HCT116 (cell line): ENCODE measurements around the gene UNC5C. TPM values are rescaled to one million over a fixed set of nuclear protein-coding genes. Genes with fewer than 3 reads are reported as not detected.

Source experiments
- ATAC-seq: fragments of 200-7000 bp; cut with Tn5 transposase; 2 replicates; pipeline ENCODE4 v1.9.1; 2020; ENCODE audit warnings: mild to moderate bottlenecking, moderate library complexity
- BruUV-seq: library from RNA; stranded (reverse); fragments of 400-500 nt; replicated peaks from 2 replicates; lab custom pipeline; 2021; lab: Mats Ljungman, UMichigan
- CTCF ChIA-PET: fragments of 300-600 bp; sonication (Branson Sonifier 250); formaldehyde crosslinking; loops from one replicate; lab custom pipeline; 2021; ENCODE audit warnings: antibody characterized with exemption; lab: Charles Lee
- POLR2A ChIA-PET: fragments of 300-600, 350-600 bp; sonication (Branson Sonifier 250); formaldehyde crosslinking; loops from one replicate; lab custom pipeline; 2021; ENCODE audit warnings: antibody characterized with exemption; lab: Charles Lee
- RAD21 ChIA-PET, 2 experiments: fragments of 300-600 bp; sonication (Branson Sonifier 250); formaldehyde crosslinking; loops; one replicate each; lab custom pipeline; 2023; ENCODE audit warnings: low total read pairs in 2 of 2; ENCODE audit not compliant: uncharacterized antibody in 2 of 2, unreplicated experiment in 2 of 2, low non-redundant PET in 1 of 2; lab: Charles Lee
- DNase-seq: peaks from one replicate; pipeline ENCODE4 v3.0.0-alpha.2; 2010; ENCODE audit warnings: low read depth, low spot score
- H2AFZ ChIP-seq: fragments of 200-600 bp; shearing (Covaris generic), sonication (generic); 2 replicates; pipeline ENCODE4 v1.6.1; 2017; ENCODE audit warnings: low read depth, mixed run types, mixed read lengths, antibody characterized with exemption, low read length; ENCODE audit not compliant: poor library complexity, severe bottlenecking
- H3K27ac ChIP-seq: 2 replicates; pipeline ENCODE4 v1.5.1; 2012; ENCODE audit warnings: low read depth, low read length
- H3K27me3 ChIP-seq: fragments of 200-600 bp; sonication (generic); 2 replicates; pipeline ENCODE4 v1.6.1; 2016; ENCODE audit warnings: mixed run types, low read length, mixed read lengths; ENCODE audit not compliant: insufficient read depth
- H3K36me3 ChIP-seq, 2 experiments: fragments of 200-500 bp in 1 of 2; fragments of 200-600 bp in 1 of 2; sonication (Bioruptor generic) in 1 of 2; sonication (generic) in 1 of 2; 2 replicates each; pipeline versions ENCODE4 v1.5.1 to v1.6.1; 2014 to 2016; ENCODE audit warnings: low read length in 2 of 2, inconsistent platforms in 1 of 2, mixed read lengths in 1 of 2, mixed run types in 1 of 2; ENCODE audit not compliant: insufficient read depth in 2 of 2, control insufficient read depth in 1 of 2
- H3K4me1 ChIP-seq, 2 experiments: fragments of 200-600 bp in 1 of 2; sonication (generic) in 1 of 2; 2 replicates each; pipeline versions ENCODE4 v1.5.1 to v1.6.1; 2012 to 2017; ENCODE audit warnings: low read length in 2 of 2, inconsistent platforms in 1 of 2, mild to moderate bottlenecking in 1 of 2, mixed read lengths in 1 of 2, mixed run types in 1 of 2, moderate library complexity in 1 of 2; ENCODE audit not compliant: insufficient read depth in 2 of 2, control insufficient read depth in 1 of 2
- H3K4me2 ChIP-seq: fragments of 200-600 bp; sonication (generic); 2 replicates; pipeline ENCODE4 v1.6.1; 2017; ENCODE audit warnings: mixed run types, low read length, mixed read lengths
- H3K4me3 ChIP-seq, 2 experiments: fragments of 200-600 bp in 1 of 2; sonication (generic) in 1 of 2; replicated peaks in 1 of 2; 2 replicates each; pipeline ENCODE4 v1.5.1; 2011 to 2016; ENCODE audit warnings: low read length in 2 of 2, control low read depth in 1 of 2, low read depth in 1 of 2, mild to moderate bottlenecking in 1 of 2, mixed read lengths in 1 of 2, mixed run types in 1 of 2
- H3K79me2 ChIP-seq: fragments of 200-600 bp; sonication (generic); 2 replicates; pipeline ENCODE4 v1.6.1; 2017; ENCODE audit warnings: mild to moderate bottlenecking, mixed run types, low read length, moderate library complexity, mixed read lengths; ENCODE audit not compliant: insufficient read depth
- H3K9ac ChIP-seq: fragments of 200-600 bp; sonication (generic); 2 replicates; pipeline ENCODE4 v1.6.1; 2016; ENCODE audit warnings: low read length, mixed read lengths
- H3K9me2 ChIP-seq: fragments of 200-600 bp; sonication (generic), shearing (Covaris generic); 2 replicates; pipeline ENCODE4 v1.6.1; 2017; ENCODE audit warnings: mixed run types, mild to moderate bottlenecking, moderate library complexity; ENCODE audit not compliant: insufficient read depth
- H3K9me3 ChIP-seq, 2 experiments: fragments of 200-500 bp in 1 of 2; fragments of 200-600 bp in 1 of 2; sonication (Bioruptor generic) in 1 of 2; sonication (generic) in 1 of 2; 2 replicates each; pipeline ENCODE4 v1.6.1; 2014 to 2017; ENCODE audit warnings: low read length in 2 of 2, mixed read lengths in 2 of 2, inconsistent platforms in 1 of 2, low read depth in 1 of 2, mild to moderate bottlenecking in 1 of 2, mixed run types in 1 of 2, moderate library complexity in 1 of 2; ENCODE audit not compliant: control insufficient read depth in 1 of 2, insufficient read depth in 1 of 2
- H4K20me1 ChIP-seq: fragments of 200-600 bp; sonication (generic), shearing (Covaris generic); 2 replicates; pipeline ENCODE4 v1.6.1; 2017; ENCODE audit warnings: mixed run types, mild to moderate bottlenecking, moderate library complexity; ENCODE audit not compliant: insufficient read depth
- EGR1 ChIP-seq: IDR thresholded peaks from 2 replicates; pipeline ENCODE4 v1.6.1; 2012; ENCODE audit warnings: low read depth
- ELF1 ChIP-seq: IDR thresholded peaks from 2 replicates; pipeline ENCODE4 v1.6.1; 2012; ENCODE audit warnings: low read depth, borderline replicate concordance
- EZH2 ChIP-seq: fragments of 200-600 bp; sonication (generic); IDR thresholded peaks from 2 replicates; pipeline ENCODE4 v1.6.1; 2017; ENCODE audit warnings: antibody characterized with exemption, mixed run types
- FOSL1 ChIP-seq: IDR thresholded peaks from 2 replicates; pipeline ENCODE4 v1.6.1; 2012; ENCODE audit warnings: low read depth
- JUND ChIP-seq: IDR thresholded peaks from 2 replicates; pipeline ENCODE4 v1.6.1; 2012
- MAX ChIP-seq: IDR thresholded peaks from 2 replicates; pipeline ENCODE4 v1.6.1; 2012
- POLR2AphosphoS5 ChIP-seq: IDR thresholded peaks from 2 replicates; pipeline ENCODE4 v1.6.1; 2011; ENCODE audit warnings: mild to moderate bottlenecking, low read depth, low read length, moderate library complexity
- RAD21 ChIP-seq: IDR thresholded peaks from 2 replicates; pipeline ENCODE4 v1.6.1; 2012; ENCODE audit warnings: low read depth, mild to moderate bottlenecking
- YY1 ChIP-seq: IDR thresholded peaks from 2 replicates; pipeline ENCODE4 v1.6.1; 2011; ENCODE audit warnings: low read length, low read depth, moderate library complexity, mild to moderate bottlenecking; ENCODE audit not compliant: insufficient replicate concordance; ENCODE audit errors: extremely low read depth
- ZBTB33 ChIP-seq: IDR thresholded peaks from 2 replicates; pipeline ENCODE4 v1.6.1; 2011; ENCODE audit warnings: mild to moderate bottlenecking, low read length, moderate library complexity; ENCODE audit not compliant: insufficient replicate concordance; ENCODE audit errors: extremely low read depth
- ZNF274 ChIP-seq: fragments of 200-500 bp; sonication (Bioruptor generic); IDR thresholded peaks from 2 replicates; pipeline ENCODE4 v1.6.1; 2014; ENCODE audit warnings: mild to moderate bottlenecking, low read depth, low read length, inconsistent platforms
- intact Hi-C: fragments of 100-400 bp; cut with micrococcal nuclease; formaldehyde crosslinking; loops from 2 replicates; pipeline ENCODE4 v1.10.0; 2022
- total RNA-seq: library from RNA; stranded (reverse); gene quantifications from one replicate; pipeline ENCODE4 v1.2.1, GENCODE V29; 2021; ENCODE audit not compliant: unreplicated experiment
- TF ChIP-seq, protein P1 (sequence below), 3 experiments: fragments of 200-600 bp in 1 of 3; sonication (generic) in 1 of 3; IDR thresholded peaks in 2 of 3; conservative IDR thresholded peaks in 1 of 3; 2 replicates each; pipeline ENCODE4 v1.5.1; 2012 to 2017; ENCODE audit warnings: low read depth in 2 of 3, low read length in 2 of 3, antibody characterized with exemption in 1 of 3, borderline replicate concordance in 1 of 3, control low read depth in 1 of 3, mild to moderate bottlenecking in 1 of 3, mixed read lengths in 1 of 3, mixed run types in 1 of 3, moderate library complexity in 1 of 3; ENCODE audit not compliant: insufficient read depth in 1 of 3
- TF ChIP-seq, protein P2 (sequence below): IDR thresholded peaks from 2 replicates; pipeline ENCODE4 v1.6.1; 2012; ENCODE audit warnings: low read depth
- TF ChIP-seq, protein P3 (sequence below): IDR thresholded peaks from 2 replicates; pipeline ENCODE4 v1.6.1; 2012

The UNC5C gene
- total RNA-seq, 1 experiment from 2014 or later, result not detected

DNA sequence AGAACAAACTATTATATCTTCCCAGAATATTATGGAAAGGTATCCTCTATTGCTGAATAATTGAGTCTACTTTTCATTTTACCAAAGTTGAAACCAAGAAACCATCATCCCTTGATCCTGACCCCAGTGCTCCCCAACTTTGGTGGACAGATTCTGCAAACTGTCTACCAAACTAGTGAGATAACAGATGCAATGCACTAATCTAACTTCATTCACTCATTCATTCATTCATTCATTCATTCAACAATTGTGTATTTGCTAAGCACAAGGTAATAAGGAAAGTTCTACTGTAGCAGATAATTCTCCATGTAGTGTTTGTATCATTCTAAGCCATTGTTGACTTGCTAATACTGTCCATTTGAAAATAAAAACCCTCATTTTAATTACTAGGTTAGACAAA, 150.6 kb downstream of the UNC5C start:
- Histone ChIP-seq H3K4me1 (no peaks in the 10 kb centered on the region), H3K4me2 (no peak overlapping the region), H2AFZ (no peak overlapping the region), H3K9me3 (no peaks in the 10 kb centered on the region), H3K27me3 (no peaks in the 10 kb centered on the region), H3K4me3 (no peak overlapping the region), H3K36me3 (no peaks in the 10 kb centered on the region), H4K20me1 (no peaks in the 10 kb centered on the region), H3K9ac (no peak overlapping the region), H3K9me2 (no peaks in the 10 kb centered on the region), H3K79me2 (no peaks in the 10 kb centered on the region), H3K27ac (no peak overlapping the region)
- RAD21 ChIA-PET, result no interaction called here
- ATAC-seq (no peak), DNase-seq (no peak)
- CTCF ChIA-PET, result no interaction called here
- intact Hi-C loops, result no loop called here
- POLR2A ChIA-PET, result no interaction called here
- BruUV-seq, result no TSS peak
- TF ChIP-seq, protein P1, sequence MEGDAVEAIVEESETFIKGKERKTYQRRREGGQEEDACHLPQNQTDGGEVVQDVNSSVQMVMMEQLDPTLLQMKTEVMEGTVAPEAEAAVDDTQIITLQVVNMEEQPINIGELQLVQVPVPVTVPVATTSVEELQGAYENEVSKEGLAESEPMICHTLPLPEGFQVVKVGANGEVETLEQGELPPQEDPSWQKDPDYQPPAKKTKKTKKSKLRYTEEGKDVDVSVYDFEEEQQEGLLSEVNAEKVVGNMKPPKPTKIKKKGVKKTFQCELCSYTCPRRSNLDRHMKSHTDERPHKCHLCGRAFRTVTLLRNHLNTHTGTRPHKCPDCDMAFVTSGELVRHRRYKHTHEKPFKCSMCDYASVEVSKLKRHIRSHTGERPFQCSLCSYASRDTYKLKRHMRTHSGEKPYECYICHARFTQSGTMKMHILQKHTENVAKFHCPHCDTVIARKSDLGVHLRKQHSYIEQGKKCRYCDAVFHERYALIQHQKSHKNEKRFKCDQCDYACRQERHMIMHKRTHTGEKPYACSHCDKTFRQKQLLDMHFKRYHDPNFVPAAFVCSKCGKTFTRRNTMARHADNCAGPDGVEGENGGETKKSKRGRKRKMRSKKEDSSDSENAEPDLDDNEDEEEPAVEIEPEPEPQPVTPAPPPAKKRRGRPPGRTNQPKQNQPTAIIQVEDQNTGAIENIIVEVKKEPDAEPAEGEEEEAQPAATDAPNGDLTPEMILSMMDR (IDR thresholded peaks at IDR 0.05 in 2 of 3, conservative IDR thresholded peaks at IDR 0.05 in 1 of 3; ENCODE audit: borderline replicate concordance in 1 of 3, insufficient read depth in 1 of 3, low read depth in 2 of 3, low read length in 2 of 3), result no peak
- no peak for TF ChIP-seq FOSL1
- TF ChIP-seq YY1, result no peak
- no peak for TF ChIP-seq ZBTB33
- TF ChIP-seq ELF1, result no peak
- TF ChIP-seq, protein P2, sequence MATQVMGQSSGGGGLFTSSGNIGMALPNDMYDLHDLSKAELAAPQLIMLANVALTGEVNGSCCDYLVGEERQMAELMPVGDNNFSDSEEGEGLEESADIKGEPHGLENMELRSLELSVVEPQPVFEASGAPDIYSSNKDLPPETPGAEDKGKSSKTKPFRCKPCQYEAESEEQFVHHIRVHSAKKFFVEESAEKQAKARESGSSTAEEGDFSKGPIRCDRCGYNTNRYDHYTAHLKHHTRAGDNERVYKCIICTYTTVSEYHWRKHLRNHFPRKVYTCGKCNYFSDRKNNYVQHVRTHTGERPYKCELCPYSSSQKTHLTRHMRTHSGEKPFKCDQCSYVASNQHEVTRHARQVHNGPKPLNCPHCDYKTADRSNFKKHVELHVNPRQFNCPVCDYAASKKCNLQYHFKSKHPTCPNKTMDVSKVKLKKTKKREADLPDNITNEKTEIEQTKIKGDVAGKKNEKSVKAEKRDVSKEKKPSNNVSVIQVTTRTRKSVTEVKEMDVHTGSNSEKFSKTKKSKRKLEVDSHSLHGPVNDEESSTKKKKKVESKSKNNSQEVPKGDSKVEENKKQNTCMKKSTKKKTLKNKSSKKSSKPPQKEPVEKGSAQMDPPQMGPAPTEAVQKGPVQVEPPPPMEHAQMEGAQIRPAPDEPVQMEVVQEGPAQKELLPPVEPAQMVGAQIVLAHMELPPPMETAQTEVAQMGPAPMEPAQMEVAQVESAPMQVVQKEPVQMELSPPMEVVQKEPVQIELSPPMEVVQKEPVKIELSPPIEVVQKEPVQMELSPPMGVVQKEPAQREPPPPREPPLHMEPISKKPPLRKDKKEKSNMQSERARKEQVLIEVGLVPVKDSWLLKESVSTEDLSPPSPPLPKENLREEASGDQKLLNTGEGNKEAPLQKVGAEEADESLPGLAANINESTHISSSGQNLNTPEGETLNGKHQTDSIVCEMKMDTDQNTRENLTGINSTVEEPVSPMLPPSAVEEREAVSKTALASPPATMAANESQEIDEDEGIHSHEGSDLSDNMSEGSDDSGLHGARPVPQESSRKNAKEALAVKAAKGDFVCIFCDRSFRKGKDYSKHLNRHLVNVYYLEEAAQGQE, result no peak
- no peak for TF ChIP-seq EGR1
- TF ChIP-seq JUND, result no peak
- no peak for TF ChIP-seq EZH2
- TF ChIP-seq POLR2AphosphoS5, result no peak
- TF ChIP-seq, protein P3, sequence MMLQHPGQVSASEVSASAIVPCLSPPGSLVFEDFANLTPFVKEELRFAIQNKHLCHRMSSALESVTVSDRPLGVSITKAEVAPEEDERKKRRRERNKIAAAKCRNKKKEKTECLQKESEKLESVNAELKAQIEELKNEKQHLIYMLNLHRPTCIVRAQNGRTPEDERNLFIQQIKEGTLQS, result no peak
- no peak for TF ChIP-seq ZNF274
- no peak for TF ChIP-seq MAX
- no peak for TF ChIP-seq RAD21
